ENCODE measurements around the gene CSNK2A1. TPM values are rescaled to one million over a fixed set of nuclear protein-coding genes. Genes with fewer than 3 reads are reported as not detected.

Gene CSNK2A1
- total RNA-seq, 6 experiments from 2014 or later: 124 to 150 (median 135) TPM

DNA sequence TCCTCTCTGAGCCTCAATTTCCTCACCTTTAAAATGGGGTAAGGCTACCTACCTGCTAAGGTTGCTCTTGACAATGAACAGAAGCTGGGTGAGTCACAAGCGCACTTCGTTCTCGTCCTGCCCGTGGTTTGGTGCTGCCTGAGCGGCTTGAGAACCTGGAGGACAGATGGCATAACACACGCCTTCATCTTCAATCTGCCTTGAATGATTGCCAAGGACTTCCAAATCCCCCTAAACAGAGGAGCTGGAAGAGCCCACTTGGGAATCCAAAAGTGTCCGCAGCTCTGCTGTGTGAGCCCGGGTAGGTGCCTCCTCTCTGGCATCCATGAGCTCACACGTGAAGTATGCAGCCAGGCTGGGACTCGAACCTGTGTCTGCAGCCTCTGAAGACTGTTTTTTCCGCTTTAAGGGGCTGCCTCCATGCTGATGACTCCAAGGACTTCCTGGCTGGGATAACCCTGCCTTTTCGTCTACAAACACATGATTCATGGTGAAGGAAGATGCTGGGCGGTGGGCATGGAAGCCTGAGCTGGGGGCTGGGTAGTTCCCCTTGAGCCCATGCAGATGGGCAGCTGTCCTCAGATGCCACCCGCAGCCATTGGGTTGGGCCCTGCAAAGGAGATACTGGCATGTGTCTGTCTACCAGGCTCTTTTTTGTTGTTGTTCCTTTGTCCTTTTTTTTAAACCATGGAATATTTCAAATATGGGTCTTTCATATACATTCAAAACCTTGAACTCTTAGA, 25.3 kb upstream of the CSNK2A1 start:
- no peak overlapping the region for H3K4me3 Mint-ChIP-seq
- H3K27me3 Mint-ChIP-seq (ENCODE audit: insufficient read depth): peaks cover 42% of the 10 kb centered on the region
- TF ChIP-seq, protein P1, sequence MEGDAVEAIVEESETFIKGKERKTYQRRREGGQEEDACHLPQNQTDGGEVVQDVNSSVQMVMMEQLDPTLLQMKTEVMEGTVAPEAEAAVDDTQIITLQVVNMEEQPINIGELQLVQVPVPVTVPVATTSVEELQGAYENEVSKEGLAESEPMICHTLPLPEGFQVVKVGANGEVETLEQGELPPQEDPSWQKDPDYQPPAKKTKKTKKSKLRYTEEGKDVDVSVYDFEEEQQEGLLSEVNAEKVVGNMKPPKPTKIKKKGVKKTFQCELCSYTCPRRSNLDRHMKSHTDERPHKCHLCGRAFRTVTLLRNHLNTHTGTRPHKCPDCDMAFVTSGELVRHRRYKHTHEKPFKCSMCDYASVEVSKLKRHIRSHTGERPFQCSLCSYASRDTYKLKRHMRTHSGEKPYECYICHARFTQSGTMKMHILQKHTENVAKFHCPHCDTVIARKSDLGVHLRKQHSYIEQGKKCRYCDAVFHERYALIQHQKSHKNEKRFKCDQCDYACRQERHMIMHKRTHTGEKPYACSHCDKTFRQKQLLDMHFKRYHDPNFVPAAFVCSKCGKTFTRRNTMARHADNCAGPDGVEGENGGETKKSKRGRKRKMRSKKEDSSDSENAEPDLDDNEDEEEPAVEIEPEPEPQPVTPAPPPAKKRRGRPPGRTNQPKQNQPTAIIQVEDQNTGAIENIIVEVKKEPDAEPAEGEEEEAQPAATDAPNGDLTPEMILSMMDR (IDR thresholded peaks at IDR 0.05): no peak
- DNase-seq: no peak
- peaks cover 6% of the 10 kb centered on the region; the same call in 1 of the 2 replicates for H3K4me1 Mint-ChIP-seq (ENCODE audit: low read depth)
- no peaks in the 10 kb centered on the region for H3K36me3 Mint-ChIP-seq (ENCODE audit: low read depth)
- H3K27ac Mint-ChIP-seq: no peak overlapping the region
- H3K9me3 Mint-ChIP-seq: no peaks in the 10 kb centered on the region

- Mint-ChIP-seq H3K27me3 (ENCODE audit: insufficient read depth) (peaks cover 36% of the 10 kb centered on the region), H3K36me3 (ENCODE audit: low read depth) (no peaks in the 10 kb centered on the region), H3K9me3 (no peaks in the 10 kb centered on the region), H3K4me1 (ENCODE audit: low read depth) (peaks cover 6% of the 10 kb centered on the region; the same call in 1 of the 2 replicates), H3K27ac (no peak overlapping the region), H3K4me3 (no peak overlapping the region)
- DNase-seq: no peak
- TF ChIP-seq, protein P1 (IDR thresholded peaks at IDR 0.05): no peak
Measured at GRCh38 chr20:568097-568652, 24.6 kb upstream of the CSNK2A1 start.

GRCh38 chr20:564192-564591, 20.6 kb upstream of the CSNK2A1 start:
- Mint-ChIP-seq H3K27ac (no peak overlapping the region), H3K4me3 (no peak overlapping the region), H3K27me3 (ENCODE audit: insufficient read depth) (peaks cover 39% of the 10 kb centered on the region), H3K36me3 (ENCODE audit: low read depth) (no peaks in the 10 kb centered on the region), H3K9me3 (no peaks in the 10 kb centered on the region), H3K4me1 (ENCODE audit: low read depth) (no peaks in the 10 kb centered on the region)
- no peak for DNase-seq
- TF ChIP-seq, protein P1 (IDR thresholded peaks at IDR 0.05): no peak

DNA sequence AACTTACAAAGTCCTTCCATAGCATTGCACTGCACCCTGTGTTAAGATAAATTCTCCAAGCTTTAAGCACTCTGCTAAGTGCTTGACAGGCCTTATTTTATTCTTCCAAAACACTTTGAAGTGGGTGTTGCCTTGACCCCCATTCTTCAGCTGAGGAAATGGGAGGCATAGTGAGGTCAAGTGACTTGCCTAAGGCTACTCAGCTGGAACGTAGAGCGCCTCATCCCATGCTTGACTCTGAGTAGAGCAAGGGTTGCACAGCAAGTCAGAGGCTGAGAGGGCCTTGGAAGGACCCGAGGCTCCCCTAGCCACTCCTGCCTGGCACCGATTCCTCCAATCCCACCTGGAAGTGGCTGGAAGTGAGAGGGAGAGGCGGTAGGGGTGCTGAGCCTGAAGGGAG, 19.6 kb upstream of the CSNK2A1 start:
- no peaks in the 10 kb centered on the region for H3K9me3 Mint-ChIP-seq
- H3K36me3 Mint-ChIP-seq (ENCODE audit: low read depth): no peaks in the 10 kb centered on the region
- TF ChIP-seq, protein P1 (IDR thresholded peaks at IDR 0.05): no peak
- H3K4me1 Mint-ChIP-seq (ENCODE audit: low read depth): no peaks in the 10 kb centered on the region
- no peak overlapping the region for H3K4me3 Mint-ChIP-seq
- peaks cover 35% of the 10 kb centered on the region for H3K27me3 Mint-ChIP-seq (ENCODE audit: insufficient read depth)
- no peak overlapping the region for H3K27ac Mint-ChIP-seq
- DNase-seq: no peak

GRCh38 chr20:562232-562897, 18.8 kb upstream of the CSNK2A1 start:
- no peak overlapping the region for H3K27ac Mint-ChIP-seq
- H3K27me3 Mint-ChIP-seq (ENCODE audit: insufficient read depth): peaks cover 40% of the 10 kb centered on the region
- DNase-seq: no peak
- H3K9me3 Mint-ChIP-seq: no peaks in the 10 kb centered on the region
- no peaks in the 10 kb centered on the region for H3K4me1 Mint-ChIP-seq (ENCODE audit: low read depth)
- no peaks in the 10 kb centered on the region for H3K36me3 Mint-ChIP-seq (ENCODE audit: low read depth)
- H3K4me3 Mint-ChIP-seq: no peak overlapping the region
- TF ChIP-seq, protein P1 (IDR thresholded peaks at IDR 0.05): no peak

All from HFFc6 (cell line).